SK-N-MC (cell line): Measurements from ENCODE around the gene PRXL2A.

ENCODE experiments used
- EZH2 ChIP-seq: fragments of 200-600 bp; sonication (generic); IDR thresholded peaks from one replicate; pipeline ENCODE4 v1.6.1; 2017; ENCODE audit warnings: antibody characterized with exemption
- POLR2AphosphoS5 ChIP-seq: IDR thresholded peaks from 2 replicates; pipeline ENCODE4 v1.6.1; 2012; ENCODE audit warnings: mild to moderate bottlenecking, low read depth, low read length, borderline replicate concordance

DNA sequence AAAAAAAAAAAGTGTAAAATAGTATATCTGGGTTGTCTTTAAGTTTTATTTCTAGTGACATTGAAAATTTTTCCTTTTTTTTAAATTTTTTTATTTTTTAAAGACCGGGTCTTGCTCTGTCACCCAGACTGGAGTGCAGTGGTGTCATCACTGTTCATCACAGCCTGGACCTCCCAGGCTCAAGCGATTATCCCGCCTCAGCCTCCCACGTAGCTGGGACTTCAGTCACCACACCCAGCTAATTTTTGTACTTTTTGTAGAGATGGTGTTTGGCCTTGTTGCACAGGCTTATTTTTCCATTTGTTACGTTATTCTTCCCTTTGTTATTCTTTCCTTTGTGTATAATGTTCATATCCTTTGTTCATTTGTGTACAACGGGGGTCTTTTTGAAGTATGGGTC is 75.9 kb downstream of the PRXL2A start:
- TF ChIP-seq EZH2 (no peak), POLR2AphosphoS5 (no peak)
